HG03520 (cell line): Measurements from ENCODE around the gene HECTD2.
"Not testable (repeated sequence)": the region's sequence is repeated elsewhere in the genome, so short reads cannot be mapped to it uniquely, and the experiment has no call there.

Experiments used
- ATAC-seq: cut with Tn5 transposase; IDR thresholded peaks from one replicate; pipeline ENCODE4 v1.9.1; 2021; ENCODE audit warnings: mild to moderate bottlenecking, moderate library complexity; ENCODE audit not compliant: unreplicated experiment

Gene HECTD2

GRCh38 chr10:91410638-91411371 lies 661 bp downstream of the HECTD2 start:
- no peak for ATAC-seq

DNA sequence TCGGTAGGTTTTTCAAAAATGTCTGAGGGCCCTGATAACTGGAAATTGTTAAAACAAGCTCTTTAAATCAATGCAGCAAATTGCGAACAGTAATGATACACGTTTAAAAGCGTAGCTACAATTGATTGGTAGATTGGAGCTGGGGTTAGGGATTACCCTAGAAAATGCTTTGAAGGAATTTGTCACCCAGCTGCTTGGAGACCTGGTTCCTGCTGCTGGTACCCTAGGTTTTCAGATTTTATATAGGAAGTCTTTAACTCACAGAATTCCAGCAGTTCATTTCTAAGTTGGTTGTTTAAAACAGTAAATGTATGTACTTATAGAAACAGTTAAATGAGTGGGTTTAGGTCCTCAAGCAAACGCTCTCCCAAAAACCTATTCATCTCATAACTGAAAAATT lies 1.5 kb downstream of the HECTD2 start:
- no peak for ATAC-seq

- ATAC-seq = no peak
These were observed 2.4 kb downstream of the HECTD2 start for GRCh38 chr10:91412354-91413087.

DNA sequence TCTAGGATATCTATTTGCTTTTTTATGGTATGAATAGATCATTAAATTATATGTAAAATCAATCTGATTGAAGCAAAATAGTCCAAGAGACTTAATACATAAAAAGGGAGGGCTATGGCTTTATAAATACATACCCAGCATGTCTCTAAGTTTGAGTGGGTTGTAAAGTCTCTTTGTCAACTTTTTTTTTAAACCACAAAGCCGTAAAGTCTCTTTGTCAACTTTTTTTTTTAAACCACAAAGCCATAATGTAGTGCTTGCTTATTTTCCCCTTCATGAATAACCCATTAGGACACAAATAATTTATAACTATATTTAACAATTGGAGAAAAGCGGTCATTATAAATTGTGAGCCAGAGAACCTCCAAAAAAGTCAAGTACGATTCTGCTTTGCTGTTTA lies 5.7 kb downstream of the HECTD2 start:
- ATAC-seq = no peak

DNA sequence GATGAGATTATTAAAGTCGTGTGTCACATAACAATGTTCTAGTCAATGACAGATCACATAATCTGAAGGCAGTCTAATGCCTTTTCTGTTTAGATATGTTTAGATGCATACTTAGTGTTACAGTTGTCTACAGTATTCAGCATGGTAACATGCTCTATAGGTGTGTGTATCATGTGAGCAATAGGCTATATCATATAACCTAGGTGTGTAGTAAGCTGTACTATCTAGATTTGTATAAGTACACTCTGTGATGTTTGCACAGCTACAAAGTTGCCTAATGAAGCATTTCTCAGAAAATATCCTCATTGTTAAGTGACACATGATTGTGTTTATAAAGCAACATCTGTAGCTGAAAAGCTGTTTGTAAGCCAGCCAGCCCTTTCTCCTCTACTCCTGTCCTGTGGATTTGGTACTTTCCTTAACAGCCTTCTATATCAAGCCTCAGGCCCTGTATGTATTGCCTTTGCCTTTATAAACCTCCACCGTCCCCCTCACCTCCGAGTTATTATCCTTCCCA lies 6.3 kb downstream of the HECTD2 start:
- ATAC-seq = no peak

DNA sequence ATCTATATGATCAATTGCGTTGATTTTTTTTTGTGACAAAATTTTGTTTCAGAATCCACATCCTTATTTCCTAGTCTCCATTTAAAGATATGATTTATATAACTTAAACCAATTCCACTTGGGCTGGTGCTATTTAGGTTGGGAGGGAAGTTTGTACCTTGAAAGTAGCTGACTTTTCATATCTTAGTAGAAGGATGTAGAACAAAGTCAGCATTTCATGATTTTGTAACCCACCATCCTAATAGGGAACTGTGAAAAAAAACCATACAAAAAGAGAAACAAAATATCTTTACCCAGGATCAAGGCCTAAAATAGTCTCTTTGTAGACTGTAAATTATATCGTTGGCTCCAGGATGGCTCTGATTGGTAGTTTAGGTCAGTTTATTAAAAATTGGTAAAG lies 8.3 kb downstream of the HECTD2 start:
- no peak for ATAC-seq

- no peak for ATAC-seq
These were observed 10.7 kb downstream of the HECTD2 start for GRCh38 chr10:91420868-91421267.

GRCh38 chr10:91422915-91423314 lies 12.8 kb downstream of the HECTD2 start:
- ATAC-seq = no peak

GRCh38 chr10:91424016-91424415 lies 13.9 kb downstream of the HECTD2 start:
- ATAC-seq = no peak

DNA sequence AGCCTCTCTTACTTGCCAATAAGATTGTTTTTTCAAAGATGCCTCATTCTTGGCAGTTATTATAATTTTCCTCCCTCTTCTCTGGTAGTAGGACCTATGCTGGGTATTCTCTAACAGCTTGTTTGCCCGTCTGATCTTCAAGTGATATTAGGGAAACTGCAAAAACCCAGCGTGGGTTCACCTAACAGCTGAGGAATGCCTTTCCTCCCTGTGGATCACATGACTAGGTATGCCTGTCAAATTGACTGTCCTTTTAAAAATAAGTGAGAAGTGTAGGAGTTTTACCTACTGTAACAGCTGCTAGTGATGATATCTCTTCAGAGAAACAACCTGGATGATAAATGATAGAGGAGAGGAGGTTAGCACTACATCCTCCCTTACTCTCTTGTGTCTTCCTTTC lies 22.0 kb downstream of the HECTD2 start:
- ATAC-seq = no peak

- no peak for ATAC-seq
These were observed 23.5 kb downstream of the HECTD2 start for GRCh38 chr10:91433620-91434019.

DNA sequence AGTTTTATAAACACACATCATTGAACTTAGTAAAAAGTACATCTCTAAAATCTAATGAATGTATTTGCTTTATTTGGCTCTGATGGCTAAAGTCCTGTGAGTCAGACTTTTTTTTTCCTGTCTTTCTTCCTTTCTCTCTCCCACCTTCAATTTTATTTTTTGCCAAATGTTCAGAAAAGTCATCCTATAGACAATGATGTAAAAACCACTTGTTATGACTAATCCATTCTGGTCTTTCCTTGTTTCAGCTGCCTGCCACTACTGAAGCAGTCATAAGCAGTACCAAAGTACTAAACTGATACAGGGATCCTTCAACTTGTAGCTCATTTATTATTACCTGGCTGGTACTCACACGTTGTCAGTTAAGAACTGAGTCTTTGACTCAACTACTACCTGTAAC lies 23.9 kb downstream of the HECTD2 start:
- ATAC-seq = no peak

GRCh38 chr10:91435241-91435640 lies 25.1 kb downstream of the HECTD2 start:
- no peak for ATAC-seq

DNA sequence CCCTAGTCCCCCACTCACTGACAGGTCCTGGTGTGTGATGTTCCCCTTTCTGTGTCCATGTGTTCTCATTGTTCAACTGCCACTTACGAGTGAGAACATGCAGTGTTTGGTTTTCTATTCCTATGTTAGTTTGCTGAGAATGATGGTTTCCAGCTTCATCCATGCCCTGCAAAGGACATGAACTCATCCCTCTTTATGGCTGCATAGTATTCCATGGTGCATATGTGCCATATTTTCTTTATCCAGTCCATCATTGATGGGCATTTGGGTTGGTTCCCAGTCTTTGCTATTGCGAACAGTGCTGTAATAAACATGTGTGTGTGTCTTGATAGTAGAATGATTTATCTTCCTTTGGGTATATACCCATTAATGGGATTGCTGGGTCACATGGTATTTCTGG lies 28.1 kb downstream of the HECTD2 start:
- not testable (repeated sequence) for ATAC-seq

- no peak for ATAC-seq
These were observed 34.4 kb downstream of the HECTD2 start for GRCh38 chr10:91444211-91445182.

DNA sequence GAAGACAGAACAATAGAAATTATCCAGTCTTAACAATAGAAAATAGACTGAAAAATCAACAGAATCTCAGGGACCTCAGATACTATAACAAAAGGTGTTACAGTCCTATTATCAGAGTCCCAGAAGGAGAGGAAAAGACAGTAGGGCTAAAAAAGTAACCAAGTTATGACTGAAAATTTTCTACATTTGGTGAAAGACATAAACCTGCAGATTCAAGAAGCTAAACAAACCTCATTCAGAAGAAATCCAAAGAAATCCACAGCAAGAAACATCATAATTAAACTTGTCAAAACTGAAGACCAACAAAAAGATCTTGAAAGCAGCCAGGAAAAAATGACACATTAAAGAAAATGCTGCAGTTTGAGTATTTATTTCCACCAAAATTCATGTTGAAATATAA lies 41.9 kb downstream of the HECTD2 start:
- ATAC-seq = no peak

- ATAC-seq = no peak
These were observed 43.4 kb downstream of the HECTD2 start for GRCh38 chr10:91453535-91453934.

- not testable (repeated sequence) for ATAC-seq
These were observed 45.0 kb downstream of the HECTD2 start for GRCh38 chr10:91455135-91455534.

DNA sequence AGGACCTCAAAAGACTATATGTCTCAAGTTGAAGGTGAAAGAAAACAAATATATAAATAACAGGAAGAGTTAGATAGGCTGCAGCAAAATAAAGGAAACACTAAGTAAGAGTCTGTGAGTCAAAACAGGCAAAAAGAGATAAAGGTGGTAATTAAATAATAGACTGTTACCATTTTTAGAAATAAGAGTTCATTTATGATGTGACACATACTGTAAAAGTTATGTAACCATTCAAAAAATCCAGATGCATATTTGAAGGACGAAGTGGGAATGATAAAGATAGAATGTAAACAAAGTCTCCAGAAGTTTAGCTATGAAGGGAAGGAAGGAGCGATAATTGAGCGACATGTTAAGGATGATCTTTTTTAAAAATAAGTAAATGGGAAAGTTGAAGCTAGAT lies 50.5 kb downstream of the HECTD2 start:
- no peak for ATAC-seq

GRCh38 chr10:91462423-91462822 lies 52.3 kb downstream of the HECTD2 start:
- ATAC-seq = no peak

GRCh38 chr10:91464500-91464899 lies 54.4 kb downstream of the HECTD2 start:
- ATAC-seq = no peak
